A549 (cell line): Measurements from ENCODE around the gene TRIM72. TPM values are rescaled to one million over a fixed set of nuclear protein-coding genes. Genes with fewer than 3 reads are reported as not detected.

Experiments used
- ATAC-seq, 2 experiments: fragments of 200-7000 bp in 1 of 2; fragments of >200 bp in 1 of 2; cut with Nextera tagmentation in 1 of 2; cut with Tn5 transposase in 1 of 2; 3 replicates each; pipeline versions ENCODE4 v1.8.0 to v1.9.1; 2018 to 2020; ENCODE audit warnings: mild to moderate bottlenecking in 1 of 2, moderate library complexity in 1 of 2
- CTCF ChIA-PET: fragments of 300-600 bp; sonication (Branson Sonifier 250); formaldehyde crosslinking; extraction: SDS; loops from one replicate; lab custom pipeline; 2021; ENCODE audit warnings: antibody characterized with exemption, inconsistent platforms; lab: Yijun Ruan, JAX
- POLR2A ChIA-PET: fragments of 350-600 bp; formaldehyde crosslinking; extraction: SDS; loops from one replicate; lab custom pipeline; 2021; ENCODE audit warnings: antibody characterized with exemption, inconsistent platforms; lab: Yijun Ruan, JAX
- DNase-seq, 2 experiments: peaks; one replicate each; pipeline versions ENCODE4 v3.0.0 to v3.0.0-alpha.2; 2011 to 2016; ENCODE audit warnings: low read depth in 1 of 2, low spot score in 1 of 2
- FAIRE-seq: peaks from 2 replicates; lab custom pipeline; 2011; peaks lifted over from hg19 to GRCh38; lab: Jason Lieb, UNC
- H3K27ac ChIP-seq, 2 experiments: fragments of >200 bp; sonication (Bioruptor Twin); formaldehyde crosslinking; 3 replicates each; pipeline ENCODE4 v1.5.1; 2016 to 2017
- H3K4me1 ChIP-seq: fragments of >200 bp; sonication (Bioruptor Twin); formaldehyde crosslinking; 3 replicates; pipeline ENCODE4 v1.6.1; 2016
- H3K4me2 ChIP-seq: fragments of >200 bp; sonication (Bioruptor Twin); formaldehyde crosslinking; 3 replicates; pipeline ENCODE4 v1.6.1; 2016
- H3K4me3 ChIP-seq: fragments of >200 bp; sonication (Bioruptor Twin); formaldehyde crosslinking; 3 replicates; pipeline ENCODE4 v1.5.1; 2016
- H3K9me3 ChIP-seq: fragments of >200 bp; sonication (Bioruptor Twin); formaldehyde crosslinking; 3 replicates; pipeline ENCODE4 v1.6.1; 2016
- CBX2 ChIP-seq: fragments of 200-600 bp; sonication (generic); IDR thresholded peaks from 2 replicates; pipeline ENCODE4 v1.6.1; 2016; ENCODE audit warnings: low read depth, mild to moderate bottlenecking, borderline replicate concordance
- CBX8 ChIP-seq: fragments of 200-600 bp; sonication (generic); IDR thresholded peaks from 2 replicates; pipeline ENCODE4 v1.6.1; 2016
- EHF ChIP-seq: fragments of 250-450 bp; sonication (Bioruptor Pico); IDR thresholded peaks from 2 replicates; pipeline ENCODE4 v1.5.0; 2020; ENCODE audit warnings: mild to moderate bottlenecking
- FOSL2 ChIP-seq, 2 experiments: fragments of 450-650 bp in 1 of 2; fragments of >200 bp in 1 of 2; sonication (Bioruptor Twin) in 1 of 2; formaldehyde crosslinking; IDR thresholded peaks; 2 replicates each; pipeline versions ENCODE4 v1.5.0 to v1.6.1; 2016 to 2020; ENCODE audit warnings: mild to moderate bottlenecking in 1 of 2, moderate library complexity in 1 of 2
- FOXS1 ChIP-seq: fragments of 250-450 bp; sonication (Bioruptor Pico); IDR thresholded peaks from 2 replicates; pipeline ENCODE4 v1.5.0; 2020; ENCODE audit warnings: mild to moderate bottlenecking, moderate library complexity
- GATA3 ChIP-seq: IDR thresholded peaks from 2 replicates; pipeline ENCODE4 v1.6.1; 2012; ENCODE audit warnings: borderline replicate concordance
- JUNB ChIP-seq: fragments of >200 bp; sonication (Bioruptor Twin); formaldehyde crosslinking; IDR thresholded peaks from 2 replicates; pipeline ENCODE4 v1.6.1; 2016
- MYC ChIP-seq: IDR thresholded peaks from 2 replicates; pipeline ENCODE4 v1.6.1; 2012; ENCODE audit warnings: mild to moderate bottlenecking, inconsistent platforms, low read length, improper control_type of control experiment, borderline replicate concordance
- NFE2L2 ChIP-seq: fragments of 150-350 bp; conservative IDR thresholded peaks from 2 replicates; pipeline ENCODE4 v1.6.1; 2014; ENCODE audit warnings: low read length
- POLR2A ChIP-seq: IDR thresholded peaks from 2 replicates; pipeline ENCODE4 v1.6.1; 2012; ENCODE audit warnings: mild to moderate bottlenecking, low read length
- ZC3H11A ChIP-seq: fragments of 450-650 bp; IDR thresholded peaks from 2 replicates; pipeline ENCODE4 v1.6.1; 2014; ENCODE audit warnings: antibody characterized with exemption, mild to moderate bottlenecking
- ZSCAN20 ChIP-seq: fragments of 250-450 bp; sonication (Bioruptor Pico); IDR thresholded peaks from 2 replicates; pipeline ENCODE4 v1.8.0; 2022; ENCODE audit warnings: mild to moderate bottlenecking, moderate library complexity
- WGBS: methylation state at CpG from one replicate; pipeline ENCODE4 v1.1.6; 2017; ENCODE audit errors: missing lambda C conversion rate; 5-methylcytosine and 5-hydroxymethylcytosine counted together
- polyA plus RNA-seq, 4 experiments: library from polyadenylated mRNA; depleted of rRNA in 3 of 4; stranded (reverse); fragments of >200 nt; fragmentation: RNase III in 1 of 4; extraction: RNeasy Plus Mini Kit Qiagen cat#74134 plus additional on column Dnase treatment in 1 of 4; gene quantifications; 2 replicates in 3 of 4; 3 replicates in 1 of 4; pipeline ENCODE4 v1.2.3, GENCODE V29; 2011 to 2017
- TF ChIP-seq, protein P1 (sequence below): IDR thresholded peaks from 2 replicates; pipeline ENCODE4 v1.6.1; 2012; ENCODE audit warnings: low read depth, borderline replicate concordance
- TF ChIP-seq, protein P2 (sequence below): fragments of 150-350 bp; IDR thresholded peaks from 2 replicates; pipeline ENCODE4 v1.6.1; 2014; ENCODE audit warnings: low read depth, mild to moderate bottlenecking, low read length
- TF ChIP-seq, protein P3 (sequence below): fragments of 450-650 bp; IDR thresholded peaks from 2 replicates; pipeline ENCODE4 v1.6.1; 2014; ENCODE audit warnings: antibody characterized with exemption

Gene TRIM72
- polyA plus RNA-seq, 2 of the 4 experiments (the other 2 are of a cell fraction) = 0.04 TPM; not detected in 1

DNA sequence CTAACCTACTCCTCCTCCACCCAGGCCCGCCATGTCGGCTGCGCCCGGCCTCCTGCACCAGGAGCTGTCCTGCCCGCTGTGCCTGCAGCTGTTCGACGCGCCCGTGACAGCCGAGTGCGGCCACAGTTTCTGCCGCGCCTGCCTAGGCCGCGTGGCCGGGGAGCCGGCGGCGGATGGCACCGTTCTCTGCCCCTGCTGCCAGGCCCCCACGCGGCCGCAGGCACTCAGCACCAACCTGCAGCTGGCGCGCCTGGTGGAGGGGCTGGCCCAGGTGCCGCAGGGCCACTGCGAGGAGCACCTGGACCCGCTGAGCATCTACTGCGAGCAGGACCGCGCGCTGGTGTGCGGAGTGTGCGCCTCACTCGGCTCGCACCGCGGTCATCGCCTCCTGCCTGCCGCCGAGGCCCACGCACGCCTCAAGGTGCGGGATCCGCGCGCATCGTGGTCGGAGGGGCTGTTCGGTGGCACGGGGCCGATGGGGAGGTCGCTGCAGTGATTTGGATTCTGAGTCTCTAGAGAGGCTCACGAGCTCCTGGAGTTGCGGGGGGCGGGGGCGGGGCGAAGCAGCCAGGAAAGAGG, 878 bp downstream of the TRIM72 start (continued):
- TF ChIP-seq FOXS1 (no peak), ZSCAN20 (CRISPR knock-in tag) (no peak), CBX2 (no peak), EHF (CRISPR knock-in tag) (no peak), GATA3 (no peak)

DNA sequence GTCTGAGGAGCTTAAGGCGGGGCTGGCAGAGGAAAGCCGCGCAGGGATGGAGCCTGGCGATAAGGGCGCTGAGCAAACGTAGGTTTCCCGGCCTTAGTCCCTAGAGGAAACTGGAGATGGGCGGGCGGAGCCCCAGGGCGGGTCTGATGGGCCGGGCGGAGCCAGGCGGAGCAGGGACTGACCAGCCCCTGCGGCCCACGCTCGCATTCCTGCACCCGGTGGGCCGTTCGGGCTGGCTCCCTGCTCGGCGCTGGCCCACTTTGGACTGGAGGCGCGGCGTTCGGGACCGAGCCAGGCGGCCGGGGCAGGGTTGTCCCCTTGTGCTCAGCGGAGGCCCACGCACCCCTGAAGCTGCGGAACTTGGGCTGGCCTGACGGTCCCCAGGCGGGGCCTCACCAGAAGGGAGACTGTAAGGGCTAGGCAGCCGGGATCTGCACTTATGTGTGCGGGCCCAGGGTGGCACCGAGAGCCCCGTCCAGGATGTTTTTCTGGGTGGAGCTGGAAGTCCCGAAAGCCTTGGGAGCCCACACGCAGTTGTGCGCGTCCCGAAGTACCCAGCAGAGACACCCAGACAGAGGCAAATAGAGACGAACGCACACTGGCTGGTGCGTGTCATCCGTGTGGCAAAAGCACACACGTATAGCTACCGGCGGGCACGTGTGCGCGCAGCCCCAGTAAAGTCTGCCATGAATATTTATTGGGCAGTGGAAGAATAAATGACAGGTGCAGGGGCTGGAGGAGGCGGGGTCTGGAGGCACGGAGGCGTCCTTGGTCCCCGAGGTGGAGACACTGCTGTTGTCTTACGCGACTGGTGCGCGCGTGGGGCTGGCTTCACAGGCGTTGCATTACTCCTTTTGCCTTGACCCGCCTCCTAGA, 1.6 kb downstream of the TRIM72 start:
- peak; percentile 94 to 97 for ATAC-seq

DNA sequence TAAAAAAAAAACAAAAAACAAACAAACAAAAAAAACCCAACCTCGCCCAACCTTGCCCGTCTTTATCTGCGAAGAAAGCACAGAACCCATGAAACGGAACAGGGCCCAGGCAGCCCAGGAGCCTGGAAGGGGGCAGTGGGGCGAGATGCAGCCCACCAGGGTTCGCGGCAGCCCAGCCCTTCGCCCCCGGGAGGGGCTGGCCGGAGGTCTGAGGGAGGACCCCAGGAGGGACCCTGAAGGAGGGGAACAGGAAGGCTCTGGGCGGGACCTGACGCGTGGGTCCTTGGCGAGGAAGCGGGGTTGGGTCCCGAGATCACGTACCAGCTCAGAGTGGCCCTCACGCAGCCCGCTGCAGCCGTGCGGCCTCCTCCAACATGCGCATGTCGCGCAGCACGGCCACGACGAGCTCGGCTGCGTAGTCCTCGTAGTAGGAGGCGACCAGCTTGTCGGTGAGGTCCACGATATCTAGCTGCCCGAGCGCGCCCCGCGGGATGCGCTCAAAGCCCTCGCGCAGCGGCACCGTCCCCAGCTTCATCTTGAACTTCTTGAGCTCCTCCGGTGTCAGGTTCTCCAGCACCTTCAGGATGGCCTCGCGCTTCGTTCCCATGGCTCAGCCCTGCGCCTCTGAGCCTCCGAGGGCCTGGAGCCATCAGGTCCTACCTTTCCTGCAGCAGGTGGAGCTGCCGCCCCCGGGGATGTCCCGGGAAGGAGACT, 2.7 kb downstream of the TRIM72 start, which contains the start of gene PYDC1:
Gene PYDC1, minus strand, starts transcription at position 714 of the 714 bp plus-strand sequence. Its CDS starts 107 bp downstream, at position 607.
- no peak for ATAC-seq
- ChIA-PET CTCF (interaction anchor here (0.6 to 1.6 kb wide), 4 partner anchors 11 to 226 kb away, joined by 3 to 5 read pairs (median 3); partner anchors contain the start of gene ZNF843), POLR2A (interaction anchor here (0.6 to 1.8 kb wide), 2 partner anchors 36 to 173 kb away, joined by 3 to 8 read pairs; partner anchors contain the start of gene FUS)
- peak within 1 kb of the TSS; percentile 52 to 82; a peak in 3 of 6 replicates for H3K27ac ChIP-seq
- TF ChIP-seq FOSL2 (IDR thresholded peaks at IDR 0.05) = no peak
- TF ChIP-seq FOSL2 (CRISPR knock-in tag; IDR thresholded peaks at IDR 0.05) = no peak
- no peak for TF ChIP-seq MYC
- TF ChIP-seq ZC3H11A = no peak
- TF ChIP-seq CBX8 = no peak
- TF ChIP-seq EHF (CRISPR knock-in tag) = no peak
- TF ChIP-seq, protein P1, sequence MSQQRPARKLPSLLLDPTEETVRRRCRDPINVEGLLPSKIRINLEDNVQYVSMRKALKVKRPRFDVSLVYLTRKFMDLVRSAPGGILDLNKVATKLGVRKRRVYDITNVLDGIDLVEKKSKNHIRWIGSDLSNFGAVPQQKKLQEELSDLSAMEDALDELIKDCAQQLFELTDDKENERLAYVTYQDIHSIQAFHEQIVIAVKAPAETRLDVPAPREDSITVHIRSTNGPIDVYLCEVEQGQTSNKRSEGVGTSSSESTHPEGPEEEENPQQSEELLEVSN = no peak
- TF ChIP-seq NFE2L2 = no peak
- TF ChIP-seq JUNB = no peak
- TF ChIP-seq, protein P2, sequence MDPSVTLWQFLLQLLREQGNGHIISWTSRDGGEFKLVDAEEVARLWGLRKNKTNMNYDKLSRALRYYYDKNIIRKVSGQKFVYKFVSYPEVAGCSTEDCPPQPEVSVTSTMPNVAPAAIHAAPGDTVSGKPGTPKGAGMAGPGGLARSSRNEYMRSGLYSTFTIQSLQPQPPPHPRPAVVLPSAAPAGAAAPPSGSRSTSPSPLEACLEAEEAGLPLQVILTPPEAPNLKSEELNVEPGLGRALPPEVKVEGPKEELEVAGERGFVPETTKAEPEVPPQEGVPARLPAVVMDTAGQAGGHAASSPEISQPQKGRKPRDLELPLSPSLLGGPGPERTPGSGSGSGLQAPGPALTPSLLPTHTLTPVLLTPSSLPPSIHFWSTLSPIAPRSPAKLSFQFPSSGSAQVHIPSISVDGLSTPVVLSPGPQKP = no peak
- H3K9me3 ChIP-seq = no peaks in the 10 kb centered on the region
- peak within 1 kb of the TSS; percentile 97 for H3K4me2 ChIP-seq
- peaks cover 5% of the 10 kb centered on the region; the same call in 2 of the 3 replicates for H3K4me1 ChIP-seq
- 77% methylated on average over 51 of the region's 52 CpGs for WGBS
- DNase-seq = no peak
- no peak for FAIRE-seq
- H3K4me3 ChIP-seq = peak within 1 kb of the TSS; percentile 53

More for the DNA sequence above, 1.6 kb downstream of the TRIM72 start:
- no peak for FAIRE-seq
- TF ChIP-seq POLR2A = peak; percentile 61
- TF ChIP-seq, protein P3, sequence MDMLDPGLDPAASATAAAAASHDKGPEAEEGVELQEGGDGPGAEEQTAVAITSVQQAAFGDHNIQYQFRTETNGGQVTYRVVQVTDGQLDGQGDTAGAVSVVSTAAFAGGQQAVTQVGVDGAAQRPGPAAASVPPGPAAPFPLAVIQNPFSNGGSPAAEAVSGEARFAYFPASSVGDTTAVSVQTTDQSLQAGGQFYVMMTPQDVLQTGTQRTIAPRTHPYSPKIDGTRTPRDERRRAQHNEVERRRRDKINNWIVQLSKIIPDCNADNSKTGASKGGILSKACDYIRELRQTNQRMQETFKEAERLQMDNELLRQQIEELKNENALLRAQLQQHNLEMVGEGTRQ = peak; percentile 24; the same call in 1 of the 2 replicates
- no peak for TF ChIP-seq ZC3H11A
- 8% methylated on average over 41 of the region's 63 CpGs for WGBS
- DNase-seq = peak; percentile 65 to 91
- POLR2A ChIA-PET = interaction anchor here (0.6 to 1.1 kb wide), 2 partner anchors 36 to 73 kb away, joined by 4 read pairs; partner anchors contain the start of gene FUS
- Histone ChIP-seq H3K9me3 (no peaks in the 10 kb centered on the region), H3K4me2 (peak overlapping the region; percentile 97), H3K27ac (peak overlapping the region; percentile 52 to 82), H3K4me3 (peak overlapping the region; percentile 53), H3K4me1 (peaks cover 5% of the 10 kb centered on the region; the same call in 2 of the 3 replicates)
- CTCF ChIA-PET = interaction anchor here (0.6 to 1.6 kb wide), 5 partner anchors 73 to 227 kb away, joined by 3 to 5 read pairs (median 3); partner anchors contain the start of gene ZNF843
